ENCODE data around the gene FAM174C. TPM values are rescaled to one million over a fixed set of nuclear protein-coding genes. Genes with fewer than 3 reads are reported as not detected.
A peak's percentile ranks its signal among the peaks of the same experiment; 100 is the strongest.

Gene FAM174C
- total RNA-seq, 1 donor: 30.7 TPM

DNA sequence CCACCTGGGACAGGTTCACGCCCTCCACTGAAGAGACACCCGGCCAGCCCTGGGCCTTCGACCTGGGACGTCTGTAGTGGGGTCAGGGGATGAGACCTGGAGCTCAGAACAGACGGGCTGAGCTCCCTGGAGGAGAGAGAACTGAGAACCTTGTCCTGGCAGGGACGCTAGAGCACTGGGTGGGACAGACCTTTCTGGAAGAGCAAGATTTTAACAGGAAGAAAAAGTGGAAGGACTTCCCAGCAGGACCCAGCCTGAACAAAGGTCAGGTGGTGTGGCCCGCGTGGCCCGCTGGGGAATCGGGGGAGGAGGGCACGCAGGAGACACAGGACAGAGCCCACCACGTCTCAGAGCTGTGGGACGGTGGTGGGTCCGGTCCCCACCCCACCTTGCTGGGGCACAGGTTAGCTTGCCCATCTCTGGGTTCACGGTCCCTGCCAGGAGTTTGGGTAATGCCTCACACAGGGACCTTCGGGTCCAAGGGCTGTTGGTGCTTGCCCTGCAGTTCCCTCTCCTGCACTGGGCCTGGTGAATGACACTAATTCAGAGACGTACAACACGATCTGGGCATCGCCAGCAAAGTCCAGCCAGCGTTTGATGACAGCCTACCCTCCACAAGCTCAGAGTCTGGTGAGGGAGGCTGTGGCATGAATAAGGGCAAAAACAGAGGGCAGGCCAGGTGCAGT lies 9.1 kb downstream of the FAM174C start:
- DNase-seq (ENCODE audit: low read depth in 2 of 3, low spot score in 2 of 3): no peak

DNA sequence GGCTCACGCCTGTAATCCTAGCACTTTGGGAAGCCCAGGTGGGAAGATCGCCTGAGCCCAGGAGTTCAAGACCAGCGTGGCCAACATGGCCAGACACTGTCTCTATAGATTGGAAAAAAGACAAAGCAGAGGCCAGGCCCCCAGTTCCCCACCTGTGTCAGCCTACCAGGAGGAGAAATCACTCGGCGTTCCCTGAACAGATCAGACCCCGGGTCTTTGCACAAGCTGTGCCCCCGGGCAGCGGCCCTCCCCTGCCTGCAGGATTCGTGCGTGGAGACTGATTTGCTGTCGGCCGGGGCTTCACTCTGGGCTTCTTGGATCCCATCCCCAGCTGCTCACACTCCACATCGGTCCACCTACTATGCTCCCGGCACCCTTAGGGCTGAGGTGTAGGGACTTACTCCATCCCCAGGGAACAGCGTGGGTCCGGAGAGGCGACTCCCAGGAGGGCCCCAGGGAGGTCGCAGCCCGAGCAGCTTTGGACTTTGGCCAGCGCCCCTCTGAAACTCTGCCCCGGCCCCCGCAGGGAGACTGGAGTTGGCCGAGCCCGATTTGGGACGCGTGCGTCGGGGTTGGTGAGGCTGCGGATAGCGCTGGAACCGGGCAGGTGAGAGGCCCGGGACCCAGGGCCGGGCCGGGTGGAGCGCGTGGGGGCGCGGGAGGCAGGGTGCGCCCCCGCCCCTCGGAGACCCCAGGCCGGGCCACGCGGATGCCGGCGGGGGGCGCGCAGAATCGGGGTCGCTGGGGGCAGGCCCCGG lies 9.8 kb downstream of the FAM174C start:
- DNase-seq (ENCODE audit: low read depth in 2 of 3, low spot score in 2 of 3): no peak

DNA sequence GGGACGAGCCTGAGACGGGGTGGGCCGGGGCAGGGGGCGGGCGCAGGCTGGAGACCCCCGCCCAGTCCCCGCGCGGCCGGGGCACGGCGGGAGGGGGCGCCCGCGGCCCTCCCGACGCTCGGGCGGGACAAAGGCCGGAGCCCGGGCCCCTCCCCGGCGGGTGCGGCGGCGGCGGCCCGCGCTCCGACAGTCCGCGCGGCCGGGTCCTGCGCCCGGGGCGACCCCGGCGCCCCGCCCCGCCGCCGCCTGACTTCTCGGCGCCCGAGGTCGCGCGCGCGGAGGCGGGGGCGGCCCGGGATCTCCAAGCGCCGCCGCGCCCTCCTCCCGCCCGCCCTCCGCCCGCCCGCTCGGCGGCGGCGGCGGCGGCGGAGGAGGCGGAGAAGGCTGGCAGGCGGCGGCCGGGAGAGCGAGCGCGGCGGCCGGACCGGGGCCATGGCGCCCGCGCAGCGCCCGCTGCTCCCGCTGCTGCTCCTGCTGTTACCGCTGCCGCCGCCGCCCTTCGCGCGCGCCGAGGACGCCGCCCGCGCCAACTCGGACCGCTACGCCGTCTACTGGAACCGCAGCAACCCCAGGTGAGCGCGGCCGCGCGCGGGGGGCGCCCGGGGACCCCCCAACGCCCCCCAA lies 10.5 kb downstream of the FAM174C start, which contains the start of gene EFNA2:
Gene EFNA2, plus strand, starts transcription at position 137 of the 624 bp plus-strand sequence. Its CDS starts 296 bp downstream, at position 433.
- DNase-seq (ENCODE audit: low read depth in 2 of 3, low spot score in 2 of 3): no peak

DNA sequence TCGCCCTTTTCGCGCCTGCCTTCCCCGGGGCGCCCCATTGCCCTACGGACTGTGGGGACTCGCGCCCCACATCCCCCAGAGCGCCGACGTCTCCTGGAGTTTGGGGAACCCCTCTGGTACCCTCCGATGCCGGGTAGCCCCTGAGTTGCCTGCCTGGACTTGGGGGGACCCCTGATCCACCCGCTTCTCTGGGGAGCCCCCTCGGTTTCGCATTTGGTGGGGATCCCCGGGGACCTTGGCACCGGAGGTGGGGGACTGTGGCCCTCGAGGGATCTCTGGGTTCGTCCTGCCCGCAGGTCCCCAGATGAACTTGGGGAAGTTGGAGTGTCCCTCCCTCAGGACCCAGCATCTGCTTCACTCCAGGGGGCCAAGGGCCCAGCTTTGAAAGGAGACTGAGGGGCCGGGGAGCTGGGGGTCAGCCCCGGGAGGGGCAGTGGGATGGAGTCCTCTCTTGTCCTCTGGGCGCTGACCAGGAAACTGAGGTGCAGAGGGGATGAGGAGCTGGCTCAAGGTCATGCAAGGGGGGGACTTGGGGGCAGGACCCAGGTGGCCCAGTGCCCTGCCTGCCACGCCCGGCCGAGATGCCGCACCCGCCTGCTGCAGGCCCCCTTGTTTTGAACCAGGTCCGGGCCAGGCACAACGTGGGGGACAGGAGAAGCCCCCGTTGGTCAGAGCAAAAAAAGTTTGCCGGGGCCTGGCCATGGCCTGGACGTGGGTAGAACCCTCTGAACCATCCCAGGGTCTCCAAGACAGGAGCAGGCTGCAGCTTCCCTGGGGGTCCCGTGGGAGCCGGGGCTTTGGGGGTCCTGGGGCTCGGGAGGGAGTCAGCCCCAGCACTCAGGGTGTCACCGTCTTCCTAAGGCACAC lies 11.4 kb downstream of the FAM174C start:
- no peak for DNase-seq (ENCODE audit: low read depth in 2 of 3, low spot score in 2 of 3)

DNA sequence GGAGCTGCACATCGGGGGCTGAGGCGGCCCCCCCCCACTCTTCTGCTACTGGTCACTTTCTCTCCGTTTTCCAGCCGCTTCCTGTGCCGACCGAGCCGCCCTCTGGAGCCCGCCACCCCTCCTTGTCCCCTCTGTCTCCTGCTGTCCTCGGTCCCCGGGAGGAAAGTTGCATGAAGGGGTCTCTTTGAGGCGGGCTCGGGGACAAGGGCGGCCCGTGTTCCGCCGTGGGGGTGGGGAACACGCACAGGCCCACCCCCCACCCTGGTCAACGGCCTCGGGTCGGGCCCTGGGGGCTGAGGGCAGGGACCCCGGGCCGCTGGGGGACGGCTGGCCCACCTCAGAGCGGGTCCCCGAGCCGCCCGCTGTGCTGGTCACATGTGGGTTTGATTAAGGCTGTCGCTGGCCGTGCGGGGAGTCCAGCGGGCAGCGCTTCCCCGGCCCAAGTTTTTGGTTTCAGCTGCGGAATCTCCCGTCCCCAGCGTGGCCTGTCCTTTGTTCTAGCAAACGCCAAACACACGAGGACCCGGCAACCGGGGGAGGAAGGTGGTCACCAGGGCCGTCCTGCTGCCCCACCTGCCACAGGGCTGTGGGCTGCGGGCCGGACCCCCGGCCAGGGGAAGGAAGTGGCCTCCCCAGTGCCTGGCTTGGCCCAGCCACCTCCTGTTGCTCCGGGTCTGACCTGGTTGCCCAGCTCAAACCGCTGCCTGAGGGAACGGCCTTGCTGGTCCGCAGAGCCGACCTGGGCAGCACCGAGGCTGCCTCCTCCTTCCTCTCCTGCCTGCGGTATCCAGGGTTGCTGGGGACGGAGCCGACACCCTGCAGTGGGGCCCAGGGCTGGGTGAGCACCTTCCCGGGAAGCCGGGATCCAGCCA lies 12.3 kb downstream of the FAM174C start:
- DNase-seq (ENCODE audit: low read depth in 2 of 3, low spot score in 2 of 3): no peak

DNA sequence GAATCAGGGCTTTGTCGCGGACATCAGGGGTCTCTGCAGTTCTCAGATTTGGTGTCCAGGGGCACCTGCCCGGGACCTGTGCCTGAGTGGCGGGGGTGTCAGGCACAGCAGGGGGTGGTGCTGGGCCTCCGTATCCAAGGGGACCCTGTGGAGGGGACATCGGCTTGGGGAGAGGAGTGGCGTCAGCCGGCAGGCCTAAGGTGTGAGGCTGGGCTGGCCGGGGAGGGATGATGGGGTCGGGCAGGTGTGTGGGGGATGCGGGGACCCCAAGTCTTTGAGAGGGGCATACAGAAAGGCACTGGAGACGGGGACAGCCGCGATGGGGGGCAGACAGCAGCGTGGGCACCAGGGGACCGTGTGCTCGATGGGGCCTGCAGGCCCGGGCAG lies 12.9 kb downstream of the FAM174C start:
- DNase-seq (ENCODE audit: low read depth in 2 of 3, low spot score in 2 of 3): no peak

DNA sequence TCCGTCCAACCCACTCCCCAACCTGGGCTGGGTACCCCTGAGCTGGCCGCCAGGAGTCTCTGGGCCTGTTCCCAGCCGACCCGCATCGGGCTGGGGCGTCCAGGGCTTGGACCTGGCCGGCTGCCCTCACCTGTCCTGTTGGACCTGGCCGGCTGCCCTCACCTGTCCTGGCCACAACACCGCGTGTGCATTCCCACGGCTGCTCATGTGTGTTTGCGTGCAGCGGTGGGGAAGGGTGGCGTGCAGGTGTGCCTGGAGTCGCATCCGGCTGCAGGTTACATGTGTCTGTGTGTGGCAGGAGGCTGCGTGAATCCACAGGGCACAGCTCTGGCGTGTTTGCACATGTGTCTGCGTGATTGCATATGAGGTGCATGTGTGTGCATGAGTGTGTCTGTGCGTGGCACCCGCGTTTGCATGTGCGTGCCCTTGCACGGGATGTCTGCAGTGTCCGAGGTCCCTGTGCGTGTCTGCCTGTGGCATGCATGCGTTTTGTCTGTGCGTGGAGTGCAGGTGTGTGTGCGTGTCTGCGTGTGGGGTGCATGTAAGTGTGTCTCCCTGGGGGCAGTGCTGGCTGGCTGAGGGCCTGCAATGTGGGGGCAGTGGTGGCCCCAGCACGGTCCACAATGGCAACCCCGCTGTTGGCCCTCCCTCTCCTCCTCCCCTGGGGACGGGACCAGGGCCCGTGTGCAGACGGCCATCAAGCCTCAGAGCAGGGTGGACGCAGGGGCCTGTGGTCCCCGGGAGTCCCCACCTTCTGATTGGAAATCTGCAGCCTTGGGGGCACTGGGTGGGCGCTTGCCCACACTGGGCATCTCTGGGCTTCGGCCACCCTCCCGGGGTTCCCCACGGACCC lies 13.7 kb downstream of the FAM174C start:
- DNase-seq (ENCODE audit: low read depth in 2 of 3, low spot score in 2 of 3): no peak

DNA sequence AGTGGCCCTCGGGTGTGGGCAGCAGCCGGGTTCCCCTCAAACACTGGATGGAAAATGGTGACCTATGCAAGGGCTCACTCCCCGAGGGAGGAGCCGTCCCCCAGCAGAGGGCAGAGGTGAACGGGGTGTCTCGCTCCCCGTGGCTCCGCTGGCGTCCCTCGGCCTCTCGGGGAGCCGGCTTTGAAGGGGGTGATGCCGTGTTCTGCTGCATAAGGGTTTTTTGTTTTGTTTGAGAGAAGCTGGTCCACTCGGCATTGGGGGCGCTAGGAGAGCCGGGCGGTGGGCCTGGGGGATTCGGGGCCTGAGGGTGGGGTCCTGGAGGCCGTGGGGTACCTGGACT lies 14.3 kb downstream of the FAM174C start:
- DNase-seq (ENCODE audit: low read depth in 2 of 3, low spot score in 2 of 3): no peak

DNA sequence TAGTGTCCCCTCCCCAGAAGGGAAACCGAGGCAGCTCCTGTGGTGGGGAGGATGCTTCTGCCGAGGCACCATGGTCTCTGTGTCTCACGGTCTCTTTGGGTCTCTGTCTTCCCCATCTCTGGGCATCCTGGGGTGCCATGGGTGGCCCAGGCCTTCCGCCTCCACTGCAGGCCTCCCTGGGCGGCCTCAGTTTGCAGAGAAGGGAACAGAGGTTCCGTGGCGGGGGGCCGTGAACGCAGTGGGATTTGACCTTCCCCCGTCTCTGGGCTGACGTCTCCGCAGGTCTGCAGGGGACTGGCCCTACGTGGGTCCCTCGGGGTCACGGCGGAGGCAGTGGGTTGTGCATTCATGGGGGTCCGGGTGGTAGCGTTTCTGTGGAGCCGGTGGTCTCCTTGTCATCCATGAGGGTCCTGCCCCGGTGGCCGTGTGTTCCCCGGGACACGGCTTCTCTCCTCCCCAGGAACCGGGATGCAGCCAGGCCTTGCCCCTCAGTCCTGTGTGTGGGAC lies 14.9 kb downstream of the FAM174C start:
- no peak for DNase-seq (ENCODE audit: low read depth in 2 of 3, low spot score in 2 of 3)

DNA sequence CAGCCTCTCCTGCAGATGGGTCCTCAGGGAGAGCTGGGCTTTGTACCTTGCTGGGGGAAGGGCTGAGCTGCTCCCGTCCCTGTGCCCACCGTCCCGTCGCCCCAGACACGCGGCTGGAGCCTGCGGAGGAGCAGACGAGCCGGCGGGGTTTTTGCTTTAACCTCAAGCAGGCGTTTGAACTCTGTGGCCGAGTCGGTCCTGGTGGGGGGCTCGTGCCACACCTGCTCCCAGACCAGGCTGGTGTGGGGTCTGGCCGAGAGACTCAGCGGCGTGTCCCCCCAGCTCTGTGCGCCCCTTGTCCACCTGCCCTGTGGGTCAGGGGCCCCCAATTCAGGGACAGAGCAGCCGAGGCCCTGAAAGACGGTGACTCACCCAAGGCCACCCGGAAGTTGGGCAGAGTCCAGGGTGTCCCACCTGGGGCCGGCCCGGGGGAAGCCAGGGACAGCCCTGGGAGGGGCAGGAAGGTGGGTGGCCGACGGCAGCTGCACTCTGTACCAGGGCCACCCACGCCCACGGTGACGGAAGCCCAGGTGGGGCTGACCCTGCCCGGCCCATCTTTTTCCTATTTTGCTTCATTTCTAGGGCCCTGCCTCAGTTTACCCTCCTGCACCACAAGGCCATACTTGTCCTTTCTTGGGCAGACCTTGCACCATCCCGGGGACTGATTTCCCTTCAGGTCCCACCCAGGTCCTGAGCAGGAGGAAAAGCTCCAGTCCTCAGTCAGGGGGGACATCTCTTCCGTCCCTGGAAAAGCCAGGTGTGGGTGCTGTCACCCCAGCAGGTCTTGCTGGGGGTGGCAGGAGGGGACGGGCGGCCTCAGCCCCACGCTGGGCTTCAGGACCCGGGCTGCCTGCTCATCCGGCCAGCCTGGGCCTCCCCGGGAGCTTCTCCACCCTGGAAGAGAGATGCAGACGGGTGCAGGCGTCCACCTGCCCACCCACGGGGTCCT lies 15.6 kb downstream of the FAM174C start:
- DNase-seq (ENCODE audit: low read depth in 2 of 3, low spot score in 2 of 3): no peak

DNA sequence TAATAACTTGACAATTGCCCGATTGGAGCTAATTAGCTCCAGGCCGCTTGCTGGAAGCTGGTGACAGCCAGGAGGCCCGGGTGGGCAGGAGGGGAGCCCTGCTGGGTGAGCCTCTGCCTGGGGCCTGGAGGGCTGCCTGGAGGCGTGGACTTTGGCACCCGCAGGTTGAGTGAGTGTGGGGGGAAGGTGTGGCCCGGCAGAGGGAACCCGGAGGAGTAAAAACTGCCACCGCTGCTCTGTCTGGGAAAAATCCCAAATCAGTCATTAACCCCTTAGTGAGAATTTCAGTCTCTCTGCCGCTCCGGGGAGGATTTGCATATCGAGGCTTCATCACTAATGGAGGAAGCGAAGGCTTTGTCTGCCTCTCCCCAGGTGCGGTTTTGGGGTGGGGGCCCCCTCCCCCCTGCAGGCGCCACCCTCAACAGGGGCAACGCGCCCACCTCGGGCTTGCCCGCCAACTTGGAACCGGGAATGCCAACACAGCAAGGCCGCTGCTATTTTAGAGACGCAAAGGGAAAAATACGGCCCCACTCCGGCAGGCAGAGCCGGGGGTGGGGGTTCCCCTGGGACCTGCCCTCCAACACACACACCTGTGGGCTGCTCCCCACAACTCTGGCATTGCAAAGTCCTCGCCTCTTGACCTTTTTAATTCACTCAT lies 16.6 kb downstream of the FAM174C start:
- DNase-seq (ENCODE audit: low read depth in 2 of 3, low spot score in 2 of 3): no peak

DNA sequence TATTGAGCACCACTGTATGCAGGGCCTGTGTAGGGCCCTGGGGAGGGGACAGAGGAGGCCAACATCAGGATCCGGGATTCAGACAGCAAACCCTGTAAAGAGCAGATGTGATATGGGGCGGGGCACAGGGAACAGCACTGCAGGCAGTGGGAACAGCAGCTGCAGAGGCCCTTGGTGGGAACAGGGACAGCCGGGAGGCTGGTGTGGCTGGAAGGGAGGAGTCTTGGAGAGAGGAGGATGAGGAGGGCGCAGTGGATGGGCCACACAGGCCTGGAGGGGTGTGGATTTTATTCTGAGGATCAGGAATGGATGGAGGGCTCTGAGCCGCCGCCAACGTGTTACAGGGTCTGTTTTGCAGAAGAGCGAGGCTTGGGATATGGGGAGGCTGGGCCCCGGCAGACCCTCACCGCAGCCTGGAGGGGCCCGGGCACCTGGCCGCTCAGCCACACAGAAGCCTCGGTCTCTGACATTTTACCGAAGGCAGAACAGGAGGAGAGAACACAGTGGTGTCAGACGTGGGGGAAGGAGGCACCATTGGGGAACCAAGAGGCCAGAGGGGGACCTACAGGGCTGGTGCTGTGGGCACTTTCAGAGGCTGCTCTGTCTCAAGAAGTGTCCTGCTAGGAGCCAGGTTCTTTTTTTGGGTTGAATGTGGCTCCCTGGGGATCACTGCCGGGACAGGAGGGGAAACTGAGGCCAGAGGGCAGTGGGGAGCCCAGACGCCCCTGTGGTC lies 17.3 kb downstream of the FAM174C start:
- no peak for DNase-seq (ENCODE audit: low read depth in 2 of 3, low spot score in 2 of 3)

DNA sequence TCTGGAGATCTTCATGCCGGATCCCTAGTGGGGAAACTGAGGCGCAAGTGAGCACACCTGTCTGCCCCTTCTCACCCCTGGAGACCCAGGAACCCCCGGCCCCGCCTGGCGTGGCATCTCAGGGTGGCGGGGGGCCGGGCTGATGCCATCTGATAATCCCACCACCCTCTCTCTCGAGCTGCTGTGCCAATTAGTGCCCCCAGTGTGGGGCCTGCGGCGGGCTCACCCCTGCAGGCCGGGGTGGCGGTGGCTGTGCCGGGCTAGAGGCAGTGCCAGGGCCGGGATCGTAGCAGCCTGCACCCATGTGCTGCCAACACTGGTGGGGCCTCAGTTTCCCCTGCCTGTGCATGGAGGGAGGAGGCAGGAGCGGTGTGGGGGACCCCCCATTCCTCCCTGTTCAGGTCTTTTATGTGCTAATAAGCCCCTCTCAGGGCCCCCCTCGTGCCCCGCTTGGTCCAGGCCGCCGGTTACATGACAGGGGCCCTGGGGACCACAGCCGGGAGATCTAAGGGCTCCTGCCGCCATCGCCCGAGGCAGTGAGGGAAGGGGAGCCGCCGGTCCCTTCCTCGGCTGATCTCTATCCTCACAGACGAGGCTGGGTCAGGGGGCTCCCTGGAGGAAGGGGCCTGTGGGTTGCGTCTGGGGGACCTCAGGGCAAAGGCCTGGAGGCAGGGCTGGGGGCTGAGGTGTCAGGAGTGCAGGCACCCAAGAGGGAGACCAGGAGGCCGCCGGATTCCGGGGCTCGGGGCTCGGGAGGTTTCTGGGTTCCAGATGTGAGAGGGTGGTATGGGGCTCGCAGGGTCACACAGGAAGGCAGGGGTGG lies 18.7 kb downstream of the FAM174C start:
- DNase-seq (ENCODE audit: low read depth in 2 of 3, low spot score in 2 of 3): no peak

DNA sequence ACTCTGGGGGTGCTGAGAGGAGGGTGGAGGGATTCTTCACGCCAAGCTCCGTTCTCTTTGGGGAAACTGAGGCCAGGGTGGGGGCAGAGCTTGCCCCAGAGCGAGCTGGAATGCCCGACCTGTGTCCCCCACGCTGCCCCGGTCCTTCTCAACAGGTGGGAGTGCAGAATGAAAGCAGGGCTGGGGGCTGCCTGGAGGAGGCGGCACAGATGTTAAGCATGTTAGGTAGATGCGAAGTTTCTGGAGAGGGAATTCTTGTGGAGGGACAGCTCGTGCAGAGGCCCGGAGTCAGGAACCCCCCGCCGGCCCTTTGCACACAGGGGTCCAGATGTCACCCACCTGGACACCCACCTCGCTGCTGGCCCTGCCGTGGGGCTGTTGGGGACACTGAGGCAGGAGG lies 19.4 kb downstream of the FAM174C start:
- DNase-seq (ENCODE audit: low read depth in 2 of 3, low spot score in 2 of 3): no peak

DNA sequence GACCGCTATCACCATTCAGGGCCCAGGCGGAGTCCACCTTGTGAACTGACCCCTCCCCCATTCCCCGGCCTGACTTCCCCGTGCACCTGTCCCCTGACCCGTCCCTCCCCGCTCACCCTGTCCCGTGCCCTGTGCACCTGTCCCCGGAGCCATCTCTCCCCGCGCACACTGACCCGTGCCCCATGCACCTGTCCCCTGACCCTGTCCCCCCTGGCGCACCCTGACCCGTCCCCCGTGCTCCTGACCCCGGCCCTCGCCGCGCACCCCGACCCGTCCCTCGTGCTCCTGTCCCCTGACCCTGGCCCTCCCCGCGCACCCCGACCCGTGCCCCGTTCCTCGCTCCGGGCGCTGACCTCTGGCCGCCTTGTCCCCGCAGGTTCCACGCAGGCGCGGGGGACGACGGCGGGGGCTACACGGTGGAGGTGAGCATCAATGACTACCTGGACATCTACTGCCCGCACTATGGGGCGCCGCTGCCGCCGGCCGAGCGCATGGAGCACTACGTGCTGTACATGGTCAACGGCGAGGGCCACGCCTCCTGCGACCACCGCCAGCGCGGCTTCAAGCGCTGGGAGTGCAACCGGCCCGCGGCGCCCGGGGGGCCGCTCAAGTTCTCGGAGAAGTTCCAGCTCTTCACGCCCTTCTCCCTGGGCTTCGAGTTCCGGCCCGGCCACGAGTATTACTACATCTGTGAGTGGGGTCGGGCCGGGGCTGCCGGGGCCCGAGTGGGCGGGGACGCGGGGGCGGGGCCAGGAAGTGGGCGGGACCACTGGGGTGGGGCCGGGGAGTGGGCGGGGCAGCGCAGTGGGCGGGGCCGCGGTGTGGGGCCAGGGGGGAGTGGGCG lies 20.1 kb downstream of the FAM174C start:
- peak in 2 of 3 donors; percentile 52 to 55 for DNase-seq (ENCODE audit: low read depth in 2 of 3, low spot score in 2 of 3)

All from hematopoietic multipotent progenitor cell (in vitro differentiated cells).